ENCODE data around the gene RBM8A.

- TF ChIP-seq POLR2A (IDR thresholded peaks at IDR 0.05), result no peak
- TF ChIP-seq, protein P1, sequence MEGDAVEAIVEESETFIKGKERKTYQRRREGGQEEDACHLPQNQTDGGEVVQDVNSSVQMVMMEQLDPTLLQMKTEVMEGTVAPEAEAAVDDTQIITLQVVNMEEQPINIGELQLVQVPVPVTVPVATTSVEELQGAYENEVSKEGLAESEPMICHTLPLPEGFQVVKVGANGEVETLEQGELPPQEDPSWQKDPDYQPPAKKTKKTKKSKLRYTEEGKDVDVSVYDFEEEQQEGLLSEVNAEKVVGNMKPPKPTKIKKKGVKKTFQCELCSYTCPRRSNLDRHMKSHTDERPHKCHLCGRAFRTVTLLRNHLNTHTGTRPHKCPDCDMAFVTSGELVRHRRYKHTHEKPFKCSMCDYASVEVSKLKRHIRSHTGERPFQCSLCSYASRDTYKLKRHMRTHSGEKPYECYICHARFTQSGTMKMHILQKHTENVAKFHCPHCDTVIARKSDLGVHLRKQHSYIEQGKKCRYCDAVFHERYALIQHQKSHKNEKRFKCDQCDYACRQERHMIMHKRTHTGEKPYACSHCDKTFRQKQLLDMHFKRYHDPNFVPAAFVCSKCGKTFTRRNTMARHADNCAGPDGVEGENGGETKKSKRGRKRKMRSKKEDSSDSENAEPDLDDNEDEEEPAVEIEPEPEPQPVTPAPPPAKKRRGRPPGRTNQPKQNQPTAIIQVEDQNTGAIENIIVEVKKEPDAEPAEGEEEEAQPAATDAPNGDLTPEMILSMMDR (IDR thresholded peaks at IDR 0.05), result no peak
These were observed 8.4 kb upstream of the RBM8A start for GRCh38 chr1:145935708-145936107.
